SK-N-SH treated with all-trans-retinoic acid at 6 μM for 48 hours (cell line): ENCODE results near the gene ELAC1.

Experiments
- ESRRG ChIP-seq: fragments of 250-450 bp; sonication (Bioruptor Pico); IDR thresholded peaks from 2 replicates; pipeline ENCODE4 v1.6.1; 2021; ENCODE audit warnings: mild to moderate bottlenecking
- GLIS3 ChIP-seq: fragments of 250-450 bp; sonication (Bioruptor Pico); IDR thresholded peaks from 2 replicates; pipeline ENCODE4 v1.5.0; 2020; ENCODE audit warnings: mild to moderate bottlenecking, moderate library complexity
- PATZ1 ChIP-seq: fragments of 250-450 bp; sonication (Bioruptor Pico); IDR thresholded peaks from 2 replicates; pipeline ENCODE4 v1.8.0; 2020; ENCODE audit warnings: mild to moderate bottlenecking, moderate library complexity, borderline replicate concordance
- SNAI2 ChIP-seq: fragments of 250-450 bp; sonication (Bioruptor Pico); IDR thresholded peaks from 2 replicates; pipeline ENCODE4 v1.5.0; 2020; ENCODE audit warnings: mild to moderate bottlenecking, moderate library complexity
- TOX ChIP-seq: fragments of 250-450 bp; sonication (Bioruptor Pico); IDR thresholded peaks from 2 replicates; pipeline ENCODE4 v1.8.0; 2021; ENCODE audit warnings: mild to moderate bottlenecking, moderate library complexity, borderline replicate concordance
- ZFP30 ChIP-seq: fragments of 450-650 bp; formaldehyde crosslinking; IDR thresholded peaks from 2 replicates; pipeline ENCODE4 v1.5.0; 2022; ENCODE audit warnings: mild to moderate bottlenecking, moderate library complexity

- no peak for TF ChIP-seq PATZ1
- TF ChIP-seq GLIS3 (CRISPR knock-in tag): no peak
- TF ChIP-seq ZFP30 (CRISPR knock-in tag): no peak
- TF ChIP-seq ESRRG (CRISPR knock-in tag): no peak
- TF ChIP-seq TOX (CRISPR knock-in tag): no peak
- TF ChIP-seq SNAI2 (CRISPR knock-in tag): no peak
Measured at GRCh38 chr18:50982802-50983179, 15.0 kb downstream of the ELAC1 start.
